ENCODE results near the gene PHTF2.

PHTF2 gene

GRCh38 chr7:77881871-77882270 is 83.3 kb downstream of the PHTF2 start:
- no peak for DNase-seq

GRCh38 chr7:77885155-77885554 is 86.6 kb downstream of the PHTF2 start:
- DNase-seq: no peak

GRCh38 chr7:77887567-77887966 is 89.0 kb downstream of the PHTF2 start:
- DNase-seq: no peak

GRCh38 chr7:77888998-77889397 is 90.4 kb downstream of the PHTF2 start:
- DNase-seq: no peak

GRCh38 chr7:77893813-77894212 is 95.2 kb downstream of the PHTF2 start:
- no peak for DNase-seq

- no peak for DNase-seq
Measured at GRCh38 chr7:77894574-77895091, 96.1 kb downstream of the PHTF2 start.

GRCh38 chr7:77895905-77896304 is 97.3 kb downstream of the PHTF2 start:
- no peak for DNase-seq

GRCh38 chr7:77897004-77897547 is 98.5 kb downstream of the PHTF2 start:
- no peak for DNase-seq

GRCh38 chr7:77899516-77899915 is 100.9 kb downstream of the PHTF2 start:
- no peak for DNase-seq

- peak; percentile 6 for DNase-seq
Measured at GRCh38 chr7:77903597-77903996, 105.0 kb downstream of the PHTF2 start.

- no peak for DNase-seq
Measured at GRCh38 chr7:77904252-77904651, 105.7 kb downstream of the PHTF2 start.

GRCh38 chr7:77907281-77907680 is 108.7 kb downstream of the PHTF2 start:
- no peak for DNase-seq

GRCh38 chr7:77908664-77909063 is 110.1 kb downstream of the PHTF2 start:
- no peak for DNase-seq

- DNase-seq: no peak
Measured at GRCh38 chr7:77910124-77910523, 111.6 kb downstream of the PHTF2 start.

- no peak for DNase-seq
Measured at GRCh38 chr7:77912293-77912692, 113.7 kb downstream of the PHTF2 start.

GRCh38 chr7:77913977-77914607 is 115.5 kb downstream of the PHTF2 start:
- DNase-seq: no peak

GRCh38 chr7:77917500-77918262 is 119.1 kb downstream of the PHTF2 start:
- no peak for DNase-seq

GRCh38 chr7:77918676-77919075 is 120.1 kb downstream of the PHTF2 start:
- no peak for DNase-seq

- no peak for DNase-seq
Measured at GRCh38 chr7:77923419-77923818, 124.8 kb downstream of the PHTF2 start.

GRCh38 chr7:77930496-77930895 is 131.9 kb downstream of the PHTF2 start:
- no peak for DNase-seq

- DNase-seq: no peak
Measured at GRCh38 chr7:77931841-77932240, 133.3 kb downstream of the PHTF2 start.

- no peak for DNase-seq
Measured at GRCh38 chr7:77933394-77933793, 134.8 kb downstream of the PHTF2 start.

GRCh38 chr7:77935652-77936348 is 137.2 kb downstream of the PHTF2 start:
- DNase-seq: no peak

- no peak for DNase-seq
Measured at GRCh38 chr7:77940647-77941046, 142.1 kb downstream of the PHTF2 start.
